Hematopoietic multipotent progenitor cell treated with erythropoietin and hydrocortisone succinate and interleukin-3 and kit ligand, for 17 days (in vitro differentiated cells): ENCODE results near the gene SLC15A1.
"Not testable (repeated sequence)": the region's sequence is repeated elsewhere in the genome, so short reads cannot be mapped to it uniquely, and the experiment has no call there.

Experiments used
- DNase-seq: peaks from one replicate; pipeline ENCODE4 v3.0.0-alpha.2; 2015; ENCODE audit warnings: low spot score

Gene SLC15A1

DNA sequence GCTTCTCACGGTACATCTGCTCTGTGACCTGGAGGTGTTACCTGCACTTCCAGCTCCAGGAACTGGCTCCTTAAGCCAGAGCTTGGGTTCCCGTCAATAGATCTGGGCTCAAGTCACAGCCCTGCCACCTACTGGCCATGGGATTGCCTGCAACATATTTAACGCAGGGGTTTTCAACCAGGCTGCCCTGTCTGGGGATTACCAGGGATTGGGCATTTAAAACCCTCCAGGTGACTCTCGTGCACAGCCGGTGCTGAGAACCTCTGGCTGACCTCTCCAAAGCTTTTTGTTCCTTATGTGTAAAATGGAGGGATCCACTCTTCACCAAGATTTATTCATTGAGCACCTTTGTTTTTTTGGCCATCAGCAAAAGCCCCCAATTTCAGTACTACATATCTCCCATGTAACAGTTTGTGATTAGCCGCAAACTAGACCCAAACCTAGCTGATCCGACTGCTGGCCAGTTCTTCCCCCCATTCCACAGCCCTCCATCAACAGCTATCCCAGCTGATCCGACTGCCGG, 98.9 kb downstream of the SLC15A1 start:
- DNase-seq: peak; percentile 70

DNA sequence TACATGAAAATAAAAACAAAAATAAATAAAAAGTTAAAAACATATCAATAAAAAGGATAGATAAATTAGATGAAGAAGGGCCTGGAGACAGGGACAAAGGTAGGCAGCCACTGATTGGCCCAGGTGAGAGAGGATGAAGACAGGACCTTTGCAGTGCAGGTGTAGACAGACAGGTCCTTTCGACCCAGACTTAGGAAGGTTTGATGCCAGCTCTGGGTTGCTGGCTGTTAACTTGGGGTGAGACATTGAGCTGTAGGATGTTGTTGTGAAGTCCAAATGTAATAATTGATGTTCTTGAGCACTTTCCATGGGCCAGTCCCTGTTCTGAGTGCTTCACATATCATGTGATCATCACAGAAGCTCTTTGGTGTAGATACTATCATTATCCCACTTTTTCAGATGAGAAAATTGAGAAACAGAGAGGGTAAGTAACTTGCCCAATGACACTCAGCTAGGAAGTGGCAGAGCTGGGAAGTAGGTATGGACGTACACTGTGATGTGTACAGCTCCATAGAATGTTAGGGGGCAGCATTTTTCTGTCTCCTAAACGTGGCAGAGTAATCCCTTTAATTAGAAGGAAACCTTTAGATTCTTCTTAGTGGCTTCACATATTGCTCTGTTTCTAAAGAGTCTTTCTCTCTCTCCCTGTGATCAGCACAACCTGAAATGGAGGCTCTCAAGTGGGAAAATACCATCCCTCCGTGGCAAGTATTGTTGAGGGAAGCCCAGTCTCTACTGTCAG, 99.6 kb downstream of the SLC15A1 start:
- no peak for DNase-seq

DNA sequence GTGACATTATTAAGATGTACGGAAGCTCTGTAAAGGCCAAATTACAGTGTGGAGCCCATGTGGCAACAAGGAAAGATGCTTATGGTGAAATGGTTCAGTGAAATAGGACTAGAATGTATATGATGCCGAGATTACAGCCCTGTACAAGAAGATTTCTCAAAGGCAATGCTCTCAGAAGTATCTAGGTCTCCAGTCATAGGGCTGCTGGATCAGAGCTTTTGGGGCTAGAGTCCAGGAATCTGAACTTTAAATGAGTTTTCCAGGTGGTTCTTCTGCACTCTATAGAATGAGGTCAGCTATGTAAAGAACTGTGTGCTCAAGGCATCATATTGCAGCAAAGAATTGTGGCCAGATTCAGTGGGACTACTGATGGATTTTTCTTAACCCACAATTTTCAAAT, 100.2 kb downstream of the SLC15A1 start:
- no peak for DNase-seq

DNA sequence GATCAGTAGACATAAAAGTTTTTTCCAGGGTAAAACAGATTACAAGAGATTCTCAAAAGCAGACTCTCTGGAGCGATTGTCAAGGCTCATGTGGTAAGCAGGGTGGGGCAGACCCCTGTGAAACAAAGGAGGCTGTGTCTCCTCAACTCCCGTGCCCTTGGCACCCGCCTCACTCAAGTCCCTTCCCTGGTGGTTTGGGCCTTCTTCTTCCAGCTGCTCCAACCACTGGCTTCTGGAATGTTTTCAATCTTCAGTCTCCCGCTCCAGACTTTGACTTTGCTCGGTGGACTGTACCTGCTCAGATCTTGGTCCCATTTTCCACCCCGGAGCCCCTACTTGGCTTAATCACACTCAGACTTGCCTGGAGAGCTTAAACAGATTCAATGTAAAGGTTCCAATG, 100.7 kb downstream of the SLC15A1 start:
- DNase-seq: no peak

DNA sequence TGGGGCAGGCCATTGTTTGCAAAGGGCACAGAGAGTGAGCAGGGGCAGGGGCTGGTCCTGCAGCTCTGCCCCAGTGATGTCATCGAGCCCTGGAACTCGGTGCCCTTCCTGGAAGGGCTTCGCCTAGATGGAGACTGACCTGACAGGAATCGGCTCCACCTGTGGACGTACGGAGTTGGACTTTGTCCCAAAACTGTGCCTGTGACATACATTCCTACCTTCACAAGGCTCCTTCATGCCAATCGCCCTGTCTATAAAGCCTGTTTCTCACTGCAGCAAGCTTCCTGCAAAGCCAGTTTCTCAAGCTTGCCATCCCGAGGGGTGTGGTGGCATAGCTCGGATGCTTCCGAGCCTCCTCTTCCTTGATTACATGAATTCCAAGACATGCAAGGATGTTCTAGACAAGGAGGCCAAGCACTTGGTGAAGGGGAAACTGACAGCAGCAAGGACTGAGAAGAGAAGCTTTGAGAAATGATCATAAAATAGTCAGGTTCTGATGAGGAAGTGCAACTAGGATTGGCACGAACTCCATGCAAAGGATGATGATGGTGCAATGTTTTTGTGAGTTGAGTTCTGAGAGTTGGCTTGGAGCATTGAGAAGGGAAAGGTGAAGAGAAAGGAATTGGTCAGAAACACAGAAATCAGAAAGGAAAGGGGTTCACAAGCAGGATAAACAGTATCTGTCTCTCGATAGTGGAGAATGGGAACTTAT, 101.9 kb downstream of the SLC15A1 start:
- no peak for DNase-seq

- no peak for DNase-seq
Measured at GRCh38 chr13:98649861-98650260, 102.6 kb downstream of the SLC15A1 start.

GRCh38 chr13:98648686-98649085, 103.8 kb downstream of the SLC15A1 start:
- no peak for DNase-seq

DNA sequence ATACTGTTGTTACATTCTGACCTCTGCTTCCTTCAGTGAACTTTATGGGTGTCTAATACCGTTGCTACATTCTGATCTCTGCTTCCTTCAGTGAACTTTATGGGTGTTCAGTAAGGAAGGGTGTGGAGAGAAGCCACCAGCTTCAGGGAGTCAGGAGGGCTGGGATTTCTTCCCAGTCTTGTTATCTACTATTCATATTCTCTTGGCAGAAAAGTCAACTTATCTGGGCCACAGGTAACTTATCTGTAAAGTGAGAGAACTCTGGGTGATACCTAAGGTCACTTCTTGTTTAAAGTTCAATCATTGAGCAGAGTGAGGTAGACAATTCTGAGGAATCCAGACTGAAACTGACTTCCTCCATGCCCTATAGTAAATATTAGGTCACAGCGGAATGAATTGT, 104.3 kb downstream of the SLC15A1 start:
- DNase-seq: no peak

DNA sequence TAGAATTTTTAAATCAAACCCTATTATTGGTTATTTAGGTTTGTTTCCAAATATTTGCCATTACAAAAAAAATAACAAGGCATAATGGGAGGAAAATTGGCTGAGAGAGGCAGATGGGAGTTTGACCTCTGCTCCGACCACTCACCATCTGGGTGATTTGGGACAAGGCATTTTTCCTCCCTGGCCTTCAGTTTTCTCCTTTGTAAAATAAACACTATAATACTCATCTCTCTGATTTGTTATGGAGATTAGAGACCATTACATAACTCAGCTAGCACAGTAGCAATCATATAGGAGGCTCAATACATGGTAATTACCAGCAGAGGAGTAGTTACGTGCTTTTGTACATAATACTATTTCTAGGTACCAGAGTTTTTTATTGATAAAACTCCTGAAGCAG, 105.4 kb downstream of the SLC15A1 start:
- DNase-seq: no peak

- no peak for DNase-seq
Measured at GRCh38 chr13:98643479-98643878, 109.0 kb downstream of the SLC15A1 start.

DNA sequence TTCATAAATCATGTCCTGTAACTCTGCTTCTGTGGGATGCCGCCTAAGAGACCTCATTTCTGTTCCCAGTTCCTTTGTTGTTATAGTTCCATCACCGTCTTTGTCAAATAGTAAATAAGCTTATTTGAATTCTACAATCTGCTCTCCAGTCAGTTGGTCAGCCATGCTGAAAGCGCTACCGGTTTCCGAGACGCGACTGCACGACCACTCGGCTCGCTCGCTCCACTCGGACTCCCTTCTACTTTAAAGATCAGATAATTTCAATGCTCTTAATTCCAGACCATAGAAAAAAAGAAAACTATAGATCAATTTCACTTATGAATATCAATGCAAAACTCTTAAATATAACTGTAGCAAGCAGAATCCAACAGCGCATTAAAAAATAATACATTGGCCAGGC, 111.4 kb downstream of the SLC15A1 start:
- DNase-seq: no peak

DNA sequence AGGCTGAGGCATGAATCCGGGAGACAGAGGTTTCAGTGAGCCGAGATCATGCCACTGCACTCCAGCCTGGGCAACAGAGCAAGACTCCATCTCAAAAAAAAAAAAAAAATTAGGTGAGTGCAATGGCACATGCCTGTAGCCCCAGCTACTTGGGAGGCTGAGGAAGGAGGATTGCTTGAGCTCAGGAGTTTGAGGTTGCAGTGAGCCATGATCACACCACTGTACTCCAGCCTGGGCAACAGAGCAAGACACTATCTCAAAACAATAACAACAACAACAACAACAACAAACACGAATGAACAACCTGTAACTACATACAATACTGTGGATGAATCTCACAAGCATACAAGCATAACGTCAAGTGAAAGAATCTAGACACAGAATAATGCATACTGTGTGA, 112.7 kb downstream of the SLC15A1 start:
- not testable (repeated sequence) for DNase-seq

- DNase-seq: not testable (repeated sequence)
Measured at GRCh38 chr13:98638352-98638751, 114.1 kb downstream of the SLC15A1 start.
